ENCODE measurements around the gene DPF1. TPM values are rescaled to one million over a fixed set of nuclear protein-coding genes. Genes with fewer than 3 reads are reported as not detected.

Gene DPF1
- total and polyA plus RNA-seq, 2 experiments from 2014 or later: 1.2 to 2.7 TPM

- no peak for TF ChIP-seq EZH2phosphoT487 (IDR thresholded peaks at IDR 0.05; ENCODE audit: low read depth, severe bottlenecking, unreplicated experiment)
- TF ChIP-seq EZH2 (IDR thresholded peaks at IDR 0.05; ENCODE audit: borderline replicate concordance): no peak
- TF ChIP-seq CTCF (IDR thresholded peaks at IDR 0.05; ENCODE audit: poor library complexity): no peak
- H3K4me1 ChIP-seq (ENCODE audit: insufficient read depth): peaks cover 21% of the 10 kb centered on the region
- H3K27me3 ChIP-seq: no peaks in the 10 kb centered on the region
- peaks cover 40% of the 10 kb centered on the region for H4K20me1 ChIP-seq (ENCODE audit: insufficient read depth, poor library complexity, severe bottlenecking)
- no peaks in the 10 kb centered on the region for H3K36me3 ChIP-seq (replicated peaks; ENCODE audit: insufficient read depth, low read depth)
- H3K27ac ChIP-seq: peak overlapping the region; percentile 94
- no peak overlapping the region for H2AFZ ChIP-seq
- H3K4me2 ChIP-seq: peak overlapping the region; percentile 80
- DNase-seq (ENCODE audit: low spot score): no peak
- no peaks in the 10 kb centered on the region for H3K9me3 ChIP-seq (ENCODE audit: low read depth)
- peak overlapping the region; percentile 28 for H3K4me3 ChIP-seq
- WGBS (ENCODE audit: low lambda C conversion rate, missing lambda C conversion rate): 56% methylated on average over 12 of the region's 12 CpGs
- no peaks in the 10 kb centered on the region for H3K9me2 ChIP-seq (replicated peaks; ENCODE audit: insufficient read depth)
- H3K79me2 ChIP-seq: peaks cover 60% of the 10 kb centered on the region
Measured at GRCh38 chr19:38265921-38266429, 42.0 kb upstream of the DPF1 start.

- H3K36me3 ChIP-seq (replicated peaks; ENCODE audit: insufficient read depth, low read depth): no peaks in the 10 kb centered on the region
- peaks cover 34% of the 10 kb centered on the region for H4K20me1 ChIP-seq (ENCODE audit: insufficient read depth, poor library complexity, severe bottlenecking)
- H2AFZ ChIP-seq: peak overlapping the region; percentile 50
- H3K27ac ChIP-seq: peak overlapping the region; percentile 94
- H3K4me1 ChIP-seq (ENCODE audit: insufficient read depth): peaks cover 15% of the 10 kb centered on the region
- no peaks in the 10 kb centered on the region for H3K9me3 ChIP-seq (ENCODE audit: low read depth)
- H3K27me3 ChIP-seq: no peaks in the 10 kb centered on the region
- 24% methylated on average over 14 of the region's 14 CpGs for WGBS (ENCODE audit: low lambda C conversion rate, missing lambda C conversion rate)
- peak overlapping the region; percentile 28 for H3K4me3 ChIP-seq
- H3K79me2 ChIP-seq: peaks cover 54% of the 10 kb centered on the region
- TF ChIP-seq EZH2phosphoT487 (IDR thresholded peaks at IDR 0.05; ENCODE audit: low read depth, severe bottlenecking, unreplicated experiment) (no peak), EZH2 (IDR thresholded peaks at IDR 0.05; ENCODE audit: borderline replicate concordance) (no peak), CTCF (IDR thresholded peaks at IDR 0.05; ENCODE audit: poor library complexity) (no peak)
- H3K4me2 ChIP-seq: peak overlapping the region; percentile 80
- H3K9me2 ChIP-seq (replicated peaks; ENCODE audit: insufficient read depth): no peaks in the 10 kb centered on the region
- DNase-seq (ENCODE audit: low spot score): peak; percentile 48
Measured at GRCh38 chr19:38265213-38265861, 41.3 kb upstream of the DPF1 start.

GRCh38 chr19:38264486-38265212 lies 40.6 kb upstream of the DPF1 start, which contains the start of gene SPINT2:
SPINT2 (plus strand) TSS chr19:38264573; CDS start chr19:38264893, 320 bp downstream.
- peak within 1 kb of the TSS; percentile 80 for H3K4me2 ChIP-seq
- no peak for DNase-seq (ENCODE audit: low spot score)
- peaks cover 47% of the 10 kb centered on the region for H3K79me2 ChIP-seq
- H3K4me3 ChIP-seq: peak within 1 kb of the TSS; percentile 28
- TF ChIP-seq EZH2phosphoT487 (IDR thresholded peaks at IDR 0.05; ENCODE audit: low read depth, severe bottlenecking, unreplicated experiment): no peak
- TF ChIP-seq CTCF (IDR thresholded peaks at IDR 0.05; ENCODE audit: poor library complexity): no peak
- TF ChIP-seq EZH2 (IDR thresholded peaks at IDR 0.05; ENCODE audit: borderline replicate concordance): no peak
- H3K27me3 ChIP-seq: no peaks in the 10 kb centered on the region
- peaks cover 9% of the 10 kb centered on the region for H3K4me1 ChIP-seq (ENCODE audit: insufficient read depth)
- H3K27ac ChIP-seq: peak within 1 kb of the TSS; percentile 94
- H3K9me3 ChIP-seq (ENCODE audit: low read depth): no peaks in the 10 kb centered on the region
- peak within 1 kb of the TSS; percentile 50 for H2AFZ ChIP-seq
- H3K36me3 ChIP-seq (replicated peaks; ENCODE audit: insufficient read depth, low read depth): no peaks in the 10 kb centered on the region
- 2% methylated on average over 69 of the region's 78 CpGs for WGBS (ENCODE audit: low lambda C conversion rate, missing lambda C conversion rate)
- H4K20me1 ChIP-seq (ENCODE audit: insufficient read depth, poor library complexity, severe bottlenecking): peaks cover 28% of the 10 kb centered on the region
- H3K9me2 ChIP-seq (replicated peaks; ENCODE audit: insufficient read depth): no peaks in the 10 kb centered on the region
